NT2/D1 (cell line): ENCODE measurements around the gene TTC29.

Experiments
- SUZ12 ChIP-seq: IDR thresholded peaks from 2 replicates; pipeline ENCODE4 v1.6.1; 2011; ENCODE audit not compliant: insufficient read length, insufficient read depth; ENCODE audit errors: extremely low read depth
- YY1 ChIP-seq: IDR thresholded peaks from 2 replicates; pipeline ENCODE4 v1.6.1; 2011; ENCODE audit not compliant: insufficient read length, insufficient read depth
- ZNF274 ChIP-seq: IDR thresholded peaks from 2 replicates; pipeline ENCODE4 v1.6.1; 2011; ENCODE audit warnings: mild to moderate bottlenecking, low read depth, low read length

GRCh38 chr4:146833530-146833929, 112.1 kb downstream of the TTC29 start:
- TF ChIP-seq YY1 (no peak), ZNF274 (no peak), SUZ12 (no peak)
